SJSA1 (cell line): Measurements from ENCODE around the gene TTC39B. TPM values are rescaled to one million over a fixed set of nuclear protein-coding genes. Genes with fewer than 3 reads are reported as not detected.

ENCODE experiments used
- DNase-seq, 2 experiments: peaks; one replicate each; pipeline ENCODE4 v3.0.0-alpha.2; 2015 to 2020; ENCODE audit warnings: low spot score in 2 of 2, low read depth in 1 of 2
- H3K27ac ChIP-seq: fragments of 250-450 bp; sonication (Bioruptor Pico); 2 replicates; pipeline ENCODE4 v1.5.1; 2020; ENCODE audit warnings: mild to moderate bottlenecking, moderate library complexity
- H3K27me3 ChIP-seq: fragments of 250-450 bp; sonication (Bioruptor Pico); replicated peaks from 2 replicates; pipeline ENCODE4 v1.5.1; 2020; ENCODE audit warnings: mild to moderate bottlenecking, moderate library complexity
- H3K36me3 ChIP-seq: fragments of 250-450 bp; sonication (Bioruptor Pico); 2 replicates; pipeline ENCODE4 v1.5.1; 2020; ENCODE audit warnings: mild to moderate bottlenecking
- H3K4me1 ChIP-seq: fragments of 250-450 bp; sonication (Bioruptor Pico); replicated peaks from 2 replicates; pipeline ENCODE4 v1.6.1; 2021; ENCODE audit warnings: mild to moderate bottlenecking
- H3K4me3 ChIP-seq: fragments of 250-450 bp; sonication (Bioruptor Pico); 2 replicates; pipeline ENCODE4 v1.5.1; 2020; ENCODE audit warnings: mild to moderate bottlenecking
- H3K9me3 ChIP-seq: fragments of 250-450 bp; sonication (Bioruptor Pico); replicated peaks from 2 replicates; pipeline ENCODE4 v1.5.1; 2020; ENCODE audit warnings: mild to moderate bottlenecking
- total RNA-seq: library from RNA; depleted of rRNA; stranded (reverse); fragments of >200 nt; shearing (Covaris generic); gene quantifications from 2 replicates; pipeline ENCODE4 v1.2.3, GENCODE V29; 2014

Gene TTC39B
- total RNA-seq, 1 experiment from 2014 or later = 5.9 TPM

DNA sequence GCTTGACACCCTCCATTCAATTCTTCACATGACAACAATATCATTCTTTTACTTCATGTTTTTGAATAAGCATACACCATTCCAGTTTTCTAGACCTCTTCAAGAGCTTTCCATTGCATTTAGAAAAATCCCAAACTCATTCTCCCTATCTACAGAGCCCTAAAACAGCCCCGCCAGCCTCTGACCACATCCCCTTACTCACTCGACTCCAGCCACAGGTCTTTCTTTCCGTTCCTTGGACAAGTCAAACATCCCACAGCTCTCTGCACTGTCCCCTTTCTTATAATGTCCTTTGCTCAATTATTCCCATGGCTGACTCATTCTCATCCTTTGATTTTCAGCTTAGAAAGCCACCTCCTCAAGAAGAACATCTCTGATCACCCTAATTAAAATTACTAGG lies 38.2 kb downstream of the TTC39B start:
- H3K27me3 ChIP-seq = no peaks in the 10 kb centered on the region
- H3K4me3 ChIP-seq = no peak overlapping the region
- peaks cover 7% of the 10 kb centered on the region; the same call in 1 of the 2 replicates for H3K4me1 ChIP-seq
- DNase-seq = no peak
- H3K27ac ChIP-seq = no peak overlapping the region
- H3K9me3 ChIP-seq = no peaks in the 10 kb centered on the region
- no peaks in the 10 kb centered on the region for H3K36me3 ChIP-seq

DNA sequence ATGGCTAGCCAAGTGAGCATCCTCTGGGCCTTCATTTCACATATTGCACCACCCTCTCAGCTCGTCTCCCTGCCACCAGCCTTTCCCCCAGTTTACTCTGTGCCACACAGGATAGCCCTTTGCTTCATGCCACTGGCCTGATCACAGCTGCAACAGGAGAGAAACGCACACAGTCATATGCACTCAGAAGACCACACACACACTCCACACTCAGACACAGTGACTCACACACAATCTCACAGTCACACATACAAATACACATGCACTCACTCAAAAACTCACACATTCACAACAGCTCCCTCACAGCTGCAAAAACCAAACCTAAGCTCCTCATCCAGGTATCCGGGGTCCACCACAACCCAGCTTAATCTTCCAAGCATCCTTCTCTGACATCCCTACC lies 38.7 kb downstream of the TTC39B start:
- Histone ChIP-seq H3K27ac (no peak overlapping the region), H3K4me3 (no peak overlapping the region), H3K36me3 (no peaks in the 10 kb centered on the region), H3K4me1 (peaks cover 7% of the 10 kb centered on the region; the same call in 1 of the 2 replicates), H3K9me3 (no peaks in the 10 kb centered on the region), H3K27me3 (no peaks in the 10 kb centered on the region)
- DNase-seq = peak; percentile 21 to 42

DNA sequence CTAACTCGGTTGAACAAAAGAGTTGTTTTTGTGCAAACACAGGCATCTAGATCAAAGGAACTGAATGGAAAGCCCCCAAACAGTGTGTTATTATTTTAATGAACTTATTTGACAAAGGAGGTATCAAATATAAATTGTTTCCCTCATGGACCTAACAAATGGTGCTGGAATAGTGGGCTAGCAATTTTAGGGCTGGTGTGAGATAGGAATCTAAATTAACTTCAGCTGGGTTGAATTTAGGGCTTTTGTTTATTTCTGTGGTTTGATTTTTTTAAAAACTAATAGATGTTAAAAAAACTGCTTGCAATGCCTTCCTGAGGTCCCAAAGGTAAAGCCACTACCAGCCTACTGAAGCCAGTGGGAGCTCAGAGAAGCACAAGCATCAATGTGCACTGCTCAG lies 42.1 kb downstream of the TTC39B start:
- H3K9me3 ChIP-seq = no peaks in the 10 kb centered on the region
- H3K4me1 ChIP-seq = peaks cover 7% of the 10 kb centered on the region; the same call in 1 of the 2 replicates
- H3K4me3 ChIP-seq = no peak overlapping the region
- H3K27ac ChIP-seq = no peak overlapping the region
- no peaks in the 10 kb centered on the region for H3K36me3 ChIP-seq
- DNase-seq = no peak
- no peaks in the 10 kb centered on the region for H3K27me3 ChIP-seq

DNA sequence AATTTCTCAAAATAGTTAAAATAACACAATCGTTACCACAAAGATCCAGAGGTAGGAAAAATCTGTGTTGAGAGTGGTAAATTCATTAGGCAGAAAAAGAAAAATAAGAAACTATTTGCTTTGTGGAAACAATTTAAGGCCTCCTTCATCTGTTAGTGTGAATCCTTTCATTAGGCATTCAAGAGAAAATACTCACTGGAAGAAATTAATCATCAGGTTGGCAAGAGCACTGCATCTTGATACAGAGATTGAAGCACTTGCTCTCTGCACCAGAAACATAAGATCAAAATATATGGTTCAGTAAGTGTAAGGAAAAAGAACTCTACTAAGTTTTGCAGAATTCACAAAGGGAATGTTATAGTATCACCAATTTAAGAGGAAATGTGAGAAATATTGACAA lies 44.4 kb downstream of the TTC39B start:
- Histone ChIP-seq H3K4me3 (no peak overlapping the region), H3K27ac (no peak overlapping the region), H3K27me3 (no peaks in the 10 kb centered on the region), H3K4me1 (no peaks in the 10 kb centered on the region), H3K9me3 (no peaks in the 10 kb centered on the region), H3K36me3 (no peaks in the 10 kb centered on the region)
- no peak for DNase-seq

DNA sequence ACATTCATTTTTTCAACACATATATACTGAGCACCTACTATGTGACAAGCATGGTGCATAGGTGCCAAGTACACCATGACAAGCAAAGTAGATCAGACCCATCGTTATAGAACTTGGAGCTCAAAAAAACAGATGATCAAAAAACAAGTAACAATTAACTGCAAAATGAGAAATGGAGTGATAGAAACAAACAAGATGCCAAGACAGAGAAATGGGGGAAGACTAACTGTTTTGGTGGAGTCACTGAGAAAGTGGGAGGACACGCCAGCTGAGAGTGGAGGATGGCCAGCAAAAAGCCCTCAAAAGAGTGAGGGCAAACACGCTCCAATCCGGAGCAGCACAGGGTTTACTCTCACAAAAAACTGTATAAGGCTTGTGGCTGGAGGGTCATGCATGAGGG lies 50.6 kb downstream of the TTC39B start:
- Histone ChIP-seq H3K27me3 (no peaks in the 10 kb centered on the region), H3K4me3 (no peak overlapping the region), H3K36me3 (no peaks in the 10 kb centered on the region), H3K4me1 (peaks cover 7% of the 10 kb centered on the region; the same call in 1 of the 2 replicates), H3K27ac (no peak overlapping the region), H3K9me3 (no peaks in the 10 kb centered on the region)
- no peak for DNase-seq

DNA sequence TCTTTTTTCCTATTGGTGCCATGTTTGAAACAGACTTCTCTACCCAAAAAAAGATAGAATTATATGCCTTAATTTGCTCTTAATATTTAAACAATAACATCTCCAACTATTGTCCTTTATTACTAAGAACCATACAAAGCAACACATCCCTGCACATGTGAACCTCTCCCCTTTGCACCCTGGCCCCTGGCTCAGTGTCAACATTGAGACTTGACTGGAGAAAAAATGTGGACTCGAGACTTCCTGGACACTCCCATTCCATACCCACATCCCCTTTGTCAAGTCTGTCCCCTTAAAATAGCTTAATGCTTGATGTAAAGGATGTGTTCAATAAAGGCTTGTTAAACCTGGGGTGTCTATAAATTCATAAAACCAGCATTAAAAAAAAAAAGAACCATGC lies 53.2 kb downstream of the TTC39B start:
- DNase-seq = no peak
- peaks cover 17% of the 10 kb centered on the region for H3K4me1 ChIP-seq
- H3K27ac ChIP-seq = no peak overlapping the region
- H3K36me3 ChIP-seq = no peaks in the 10 kb centered on the region
- H3K27me3 ChIP-seq = no peaks in the 10 kb centered on the region
- H3K4me3 ChIP-seq = no peak overlapping the region
- H3K9me3 ChIP-seq = no peaks in the 10 kb centered on the region

DNA sequence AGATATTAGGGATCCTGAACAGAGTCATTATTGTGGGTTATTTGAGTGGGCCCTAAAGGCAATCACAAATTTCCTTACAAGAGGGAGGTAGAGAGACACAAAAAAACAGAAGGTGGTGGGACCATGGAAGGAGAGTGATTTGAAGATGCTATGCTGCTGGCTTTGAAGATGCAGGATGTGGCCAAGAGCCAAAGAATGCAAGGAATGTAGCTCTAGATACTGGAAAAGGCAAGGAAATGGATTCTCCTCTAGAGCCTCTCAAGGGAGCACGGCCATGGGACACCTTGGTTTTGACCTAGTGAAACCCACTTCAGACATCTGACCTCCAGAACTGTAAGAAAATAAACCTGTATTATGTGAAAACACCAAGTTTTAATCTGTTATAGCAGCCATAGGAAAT lies 53.8 kb downstream of the TTC39B start:
- Histone ChIP-seq H3K27ac (no peak overlapping the region), H3K4me3 (no peak overlapping the region)
- DNase-seq = peak in 1 of 2 experiments; percentile 45

DNA sequence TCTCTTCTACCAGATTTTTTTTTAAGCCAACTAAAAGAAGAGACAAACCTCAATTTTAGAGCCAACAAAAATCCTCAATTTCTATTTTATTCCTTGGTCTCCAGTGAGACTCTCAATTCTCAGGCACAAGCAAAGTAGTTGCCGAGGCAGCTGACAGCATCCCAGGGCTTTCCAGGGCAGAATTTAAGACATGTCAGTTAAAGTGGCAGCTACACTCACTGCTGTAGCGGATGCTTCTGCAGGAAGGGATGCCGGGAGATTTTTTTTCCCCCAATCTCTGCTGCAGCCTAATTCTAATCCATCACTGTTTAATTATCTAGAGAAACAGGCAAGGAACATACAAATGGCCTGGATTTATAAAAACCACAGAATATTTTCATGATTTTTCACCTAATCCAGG lies 57.0 kb downstream of the TTC39B start:
- H3K4me1 ChIP-seq = peaks cover 34% of the 10 kb centered on the region
- H3K36me3 ChIP-seq = no peaks in the 10 kb centered on the region
- H3K9me3 ChIP-seq = no peaks in the 10 kb centered on the region
- DNase-seq = no peak
- H3K27me3 ChIP-seq = no peaks in the 10 kb centered on the region
- H3K27ac ChIP-seq = no peak overlapping the region
- no peak overlapping the region for H3K4me3 ChIP-seq

More for the DNA sequence above, 53.8 kb downstream of the TTC39B start:
- Histone ChIP-seq H3K27me3 (no peaks in the 10 kb centered on the region), H3K9me3 (no peaks in the 10 kb centered on the region), H3K36me3 (no peaks in the 10 kb centered on the region), H3K4me1 (peaks cover 23% of the 10 kb centered on the region)

DNA sequence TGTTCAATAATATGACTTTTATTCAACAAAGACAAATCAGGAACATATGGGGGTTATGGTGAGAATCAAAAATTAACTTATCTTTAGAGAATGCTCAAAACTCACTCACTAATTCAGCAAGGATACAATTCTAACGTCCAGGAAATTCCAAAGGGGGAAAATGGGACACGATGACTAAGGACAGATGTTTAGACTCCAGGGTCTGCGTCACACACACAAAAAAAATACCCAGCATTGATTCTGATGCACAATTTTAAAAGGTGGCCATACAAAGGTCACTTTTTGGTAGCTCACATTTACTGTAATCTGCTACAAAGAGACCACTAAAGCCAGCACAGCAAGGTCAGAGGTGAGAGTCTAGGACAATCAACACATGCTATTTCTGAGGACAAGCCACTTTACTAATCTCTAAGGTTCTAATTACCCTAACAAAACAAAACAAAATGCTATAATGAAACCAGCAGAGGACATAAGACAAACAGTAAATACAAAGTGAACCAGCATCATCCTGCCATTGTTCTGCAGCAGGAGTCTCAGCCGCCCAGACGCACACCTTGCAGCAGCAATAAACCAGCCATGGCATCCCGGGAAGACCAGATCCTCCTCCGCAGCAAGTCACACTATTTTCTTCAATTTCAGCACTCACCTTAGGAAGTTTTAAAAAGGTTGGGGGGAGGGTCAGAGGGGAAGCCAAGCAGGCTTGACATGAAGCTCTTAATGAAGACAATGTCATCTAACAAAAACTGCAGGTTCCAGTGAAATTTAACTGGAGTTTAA lies 57.8 kb downstream of the TTC39B start:
- no peak overlapping the region for H3K4me3 ChIP-seq
- peak in 1 of 2 experiments; percentile 51 for DNase-seq
- H3K27me3 ChIP-seq = no peaks in the 10 kb centered on the region
- peak overlapping the region; percentile 76 for H3K27ac ChIP-seq
- H3K9me3 ChIP-seq = no peaks in the 10 kb centered on the region
- H3K36me3 ChIP-seq = no peaks in the 10 kb centered on the region
- peaks cover 38% of the 10 kb centered on the region for H3K4me1 ChIP-seq

DNA sequence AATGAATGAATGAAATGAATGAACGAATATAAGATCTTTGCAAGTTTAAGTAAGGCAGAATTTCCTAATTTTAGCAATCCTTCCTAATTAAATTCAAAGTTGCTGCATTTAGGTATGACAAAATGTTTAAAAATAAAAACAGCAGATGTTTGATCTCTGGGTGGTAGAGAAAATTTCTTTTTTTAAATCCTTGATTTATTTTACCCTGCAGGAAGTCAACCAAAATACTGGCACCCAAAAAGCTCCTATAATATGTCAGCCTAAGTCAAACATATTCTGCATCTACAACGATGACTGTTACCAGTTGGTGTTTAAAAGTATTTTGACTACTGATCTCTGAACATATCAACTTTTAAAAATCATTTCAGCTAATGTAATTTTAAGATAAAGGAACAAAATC lies 58.4 kb downstream of the TTC39B start:
- no peak for DNase-seq
- Histone ChIP-seq H3K27me3 (no peaks in the 10 kb centered on the region), H3K27ac (peak overlapping the region; percentile 76), H3K9me3 (no peaks in the 10 kb centered on the region), H3K36me3 (no peaks in the 10 kb centered on the region), H3K4me3 (no peak overlapping the region), H3K4me1 (peaks cover 44% of the 10 kb centered on the region)

DNA sequence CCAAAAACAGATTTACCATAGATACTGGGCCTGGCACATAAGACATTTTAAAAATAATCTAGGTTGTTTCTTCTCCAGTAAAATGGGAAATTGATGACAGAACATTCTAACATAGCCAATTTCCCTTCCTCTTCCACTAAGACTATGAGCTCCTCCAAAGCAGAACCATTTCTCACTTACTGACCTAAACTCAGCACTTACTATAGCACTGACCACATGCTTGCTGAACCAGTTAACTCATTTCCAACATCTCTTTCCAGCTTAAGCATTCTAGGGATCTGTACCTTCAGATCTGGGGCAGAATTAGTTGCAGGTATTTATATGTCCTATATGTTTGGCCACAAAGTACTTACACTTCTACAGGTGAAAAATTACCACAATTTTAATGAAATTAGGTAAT lies 58.9 kb downstream of the TTC39B start:
- no peaks in the 10 kb centered on the region for H3K27me3 ChIP-seq
- H3K36me3 ChIP-seq = no peaks in the 10 kb centered on the region
- DNase-seq = no peak
- no peak overlapping the region for H3K4me3 ChIP-seq
- H3K9me3 ChIP-seq = no peaks in the 10 kb centered on the region
- peaks cover 42% of the 10 kb centered on the region for H3K4me1 ChIP-seq
- peak overlapping the region; percentile 76 for H3K27ac ChIP-seq

DNA sequence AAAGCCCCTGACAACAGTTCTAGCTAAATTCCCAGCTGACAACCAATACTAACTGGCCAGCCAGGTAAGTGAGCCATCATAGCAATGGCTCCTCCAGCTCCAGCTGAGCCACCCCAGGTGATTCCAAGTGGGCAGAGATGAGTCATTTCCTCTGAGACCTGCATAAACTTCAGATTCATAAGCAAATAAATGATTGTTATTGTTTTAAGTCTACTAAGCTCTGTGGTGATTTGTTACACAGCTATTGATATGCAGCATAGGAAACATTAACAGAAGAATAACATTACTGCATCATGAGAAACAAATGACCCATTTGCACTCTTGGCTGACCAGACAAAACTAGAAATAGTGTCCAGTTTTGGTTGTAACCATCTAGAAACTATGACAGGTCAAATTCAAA lies 60.3 kb downstream of the TTC39B start:
- Histone ChIP-seq H3K4me1 (peaks cover 40% of the 10 kb centered on the region), H3K4me3 (no peak overlapping the region)
- no peak for DNase-seq

DNA sequence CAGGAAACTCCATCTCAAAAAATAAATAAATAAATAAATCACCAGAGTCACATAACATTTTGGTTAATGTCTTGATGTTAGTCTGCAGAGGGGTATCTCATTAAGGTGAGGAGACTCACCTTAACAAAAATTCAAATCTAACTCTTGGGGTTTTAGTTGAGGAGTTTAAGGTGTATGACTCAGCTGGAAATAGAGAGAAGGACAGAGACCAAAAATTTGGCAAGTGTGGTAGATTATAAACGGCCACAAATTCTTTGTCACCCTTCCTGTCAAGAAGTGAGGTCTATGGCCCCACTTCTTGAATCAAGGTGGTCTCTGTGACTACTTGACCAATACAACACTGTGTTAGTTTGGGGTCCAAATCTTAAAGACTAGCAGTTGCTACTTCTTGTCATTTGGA lies 60.8 kb downstream of the TTC39B start:
- Histone ChIP-seq H3K4me3 (no peak overlapping the region), H3K9me3 (no peaks in the 10 kb centered on the region), H3K27ac (no peak overlapping the region), H3K4me1 (peaks cover 40% of the 10 kb centered on the region), H3K27me3 (no peaks in the 10 kb centered on the region), H3K36me3 (no peaks in the 10 kb centered on the region)
- no peak for DNase-seq

More for the DNA sequence above, 60.3 kb downstream of the TTC39B start:
- Histone ChIP-seq H3K27me3 (no peaks in the 10 kb centered on the region), H3K36me3 (no peaks in the 10 kb centered on the region), H3K9me3 (no peaks in the 10 kb centered on the region), H3K27ac (no peak overlapping the region)

DNA sequence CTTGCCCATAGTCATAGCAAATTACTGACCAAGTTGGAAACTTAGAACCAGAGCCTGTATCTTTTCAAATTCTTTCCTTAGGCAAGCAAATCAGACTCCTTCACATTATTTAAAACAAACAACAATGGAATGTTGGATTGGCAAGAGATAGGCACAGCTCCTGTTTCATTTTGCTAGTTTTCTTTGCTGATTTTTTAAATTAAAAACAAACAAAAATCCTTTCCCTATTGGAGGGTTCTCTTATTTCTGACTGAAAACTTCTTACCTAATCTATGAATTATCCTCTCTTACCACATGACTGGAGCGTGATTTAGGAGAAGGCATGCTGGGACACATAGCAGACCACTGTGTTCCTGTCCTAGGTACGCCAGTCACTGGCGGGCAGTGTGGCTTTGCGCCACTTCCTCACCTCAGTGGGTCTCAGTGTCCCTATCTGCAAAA lies 63.0 kb downstream of the TTC39B start:
- Histone ChIP-seq H3K9me3 (no peaks in the 10 kb centered on the region), H3K36me3 (no peaks in the 10 kb centered on the region), H3K4me1 (peaks cover 31% of the 10 kb centered on the region), H3K27me3 (no peaks in the 10 kb centered on the region), H3K27ac (no peak overlapping the region; the same call in 1 of the 2 replicates), H3K4me3 (no peak overlapping the region)
- peak in 1 of 2 experiments; percentile 23 for DNase-seq
